K562 (cell line): ENCODE results near the gene UBTD1. TPM values are rescaled to one million over a fixed set of nuclear protein-coding genes. Genes with fewer than 3 reads are reported as not detected.

Source experiments
- ATAC-seq: fragments of 200-7000 bp; cut with Tn5 transposase; 3 replicates; pipeline ENCODE4 v1.9.1; 2020; ENCODE audit warnings: moderate library complexity
- BruUV-seq: library from RNA; stranded (reverse); fragments of 400-500 nt; replicated peaks from 2 replicates; lab custom pipeline; 2021; lab: Mats Ljungman, UMichigan
- CTCF ChIA-PET: fragments of 300-600 bp; formaldehyde crosslinking; extraction: SDS; loops from one replicate; lab custom pipeline; 2021; ENCODE audit warnings: low intra/inter-chr PET ratio; lab: Yijun Ruan, JAX
- POLR2A ChIA-PET: fragments of 300-600, 350-650 bp; sonication (Branson Sonifier 250); formaldehyde crosslinking; extraction: SDS; loops from one replicate; lab custom pipeline; 2021; ENCODE audit warnings: antibody characterized with exemption, inconsistent platforms; lab: Yijun Ruan, JAX
- DNase-seq, 4 experiments: peaks; one replicate each; pipeline versions ENCODE4 v3.0.0 to v3.0.0-alpha.2; 2011 to 2018; ENCODE audit warnings: low spot score in 3 of 4, mixed read lengths in 3 of 4; ENCODE audit errors: extremely low read depth in 1 of 4
- FAIRE-seq: peaks from 2 replicates; lab custom pipeline; 2011; peaks lifted over from hg19 to GRCh38; lab: Jason Lieb, UNC
- H2AFZ ChIP-seq: 2 replicates; pipeline ENCODE4 v1.6.0; 2011; ENCODE audit warnings: low read depth, low read length, control low read depth, inconsistent platforms
- H3K27ac ChIP-seq: fragments of 200-600 bp; 3 replicates; pipeline ENCODE4 v1.8.0; 2011; ENCODE audit warnings: low read depth, mild to moderate bottlenecking, control low read depth, inconsistent platforms, low read length, moderate library complexity, mixed read lengths; ENCODE audit errors: extremely low read depth
- H3K27me3 ChIP-seq, 2 experiments: fragments of 300-600 bp in 1 of 2; 2 replicates in 1 of 2; 3 replicates in 1 of 2; pipeline versions ENCODE4 v1.6.0 to v1.8.0; 2011; ENCODE audit warnings: inconsistent platforms in 2 of 2, low read length in 2 of 2, mild to moderate bottlenecking in 1 of 2, mixed read lengths in 1 of 2, moderate library complexity in 1 of 2; ENCODE audit not compliant: control insufficient read depth in 2 of 2, insufficient read depth in 2 of 2
- H3K36me3 ChIP-seq: fragments of 300-600 bp; 3 replicates; pipeline ENCODE4 v1.8.0; 2011; ENCODE audit warnings: mild to moderate bottlenecking, low read length, inconsistent platforms; ENCODE audit not compliant: control insufficient read depth, insufficient read depth
- H3K4me1 ChIP-seq, 2 experiments: fragments of 200-600 bp in 1 of 2; replicated peaks in 1 of 2; 2 replicates in 1 of 2; 3 replicates in 1 of 2; pipeline versions ENCODE4 v1.5.1 to v1.8.0; 2011; ENCODE audit warnings: inconsistent platforms in 2 of 2, low read length in 2 of 2, mild to moderate bottlenecking in 1 of 2, mixed read lengths in 1 of 2, moderate library complexity in 1 of 2; ENCODE audit not compliant: control insufficient read depth in 2 of 2, insufficient read depth in 2 of 2
- H3K4me2 ChIP-seq: 2 replicates; pipeline ENCODE4 v1.6.1; 2011; ENCODE audit warnings: low read length, control low read depth, inconsistent platforms, mixed read lengths; ENCODE audit not compliant: insufficient read depth
- H3K4me3 ChIP-seq: fragments of 200-600 bp; sonication (generic), shearing (Covaris generic); 2 replicates; pipeline ENCODE4 v1.5.1; 2016; ENCODE audit warnings: control low read depth, inconsistent platforms
- H3K79me2 ChIP-seq: fragments of 200-600 bp; 3 replicates; pipeline ENCODE4 v1.8.0; 2011; ENCODE audit warnings: low read length, inconsistent platforms; ENCODE audit not compliant: control insufficient read depth, insufficient read depth
- H3K9ac ChIP-seq, 2 experiments: 2 replicates each; pipeline versions ENCODE4 v1.6.0 to v1.6.1; 2011; ENCODE audit warnings: low read depth in 2 of 2, low read length in 2 of 2, control low read depth in 1 of 2, inconsistent platforms in 1 of 2, mild to moderate bottlenecking in 1 of 2, mixed read lengths in 1 of 2; ENCODE audit not compliant: insufficient read depth in 1 of 2
- H3K9me1 ChIP-seq: one replicate; pipeline ENCODE4 v1.6.0; 2011; ENCODE audit warnings: inconsistent platforms, mild to moderate bottlenecking, low read length, moderate library complexity; ENCODE audit not compliant: control insufficient read depth, insufficient read depth
- H3K9me3 ChIP-seq: replicated peaks from 2 replicates; pipeline ENCODE4 v1.5.1; 2011; ENCODE audit warnings: low read depth, low read length, inconsistent platforms; ENCODE audit not compliant: control insufficient read depth, insufficient read depth
- H4K20me1 ChIP-seq: replicated peaks from 2 replicates; pipeline ENCODE4 v1.6.1; 2011; ENCODE audit warnings: low read length, inconsistent platforms, mixed read lengths; ENCODE audit not compliant: control insufficient read depth, insufficient read depth
- CEBPB ChIP-seq: fragments of 450-650 bp; IDR thresholded peaks from 2 replicates; pipeline ENCODE4 v1.6.1; 2016; ENCODE audit warnings: missing genetic modification characterization, missing compliant biosample characterization
- KHSRP ChIP-seq: fragments of 450-650 bp; IDR thresholded peaks from 2 replicates; pipeline ENCODE4 v1.6.1; 2017
- MTA1 ChIP-seq: fragments of 450-650 bp; IDR thresholded peaks from 2 replicates; pipeline ENCODE4 v1.6.1; 2017; ENCODE audit warnings: borderline replicate concordance
- NUFIP1 ChIP-seq: fragments of 450-650 bp; IDR thresholded peaks from 2 replicates; pipeline ENCODE4 v1.6.1; 2018; ENCODE audit not compliant: partially characterized antibody
- SFPQ ChIP-seq: fragments of 200-400 bp; formaldehyde crosslinking; IDR thresholded peaks from 2 replicates; pipeline ENCODE4 v1.6.1; 2017; ENCODE audit warnings: mild to moderate bottlenecking, low read depth, low read length, moderate library complexity
- SOX6 ChIP-seq: fragments of 450-650 bp; IDR thresholded peaks from 2 replicates; pipeline ENCODE4 v1.6.1; 2014; ENCODE audit warnings: mild to moderate bottlenecking
- TAF1 ChIP-seq: IDR thresholded peaks from 2 replicates; pipeline ENCODE4 v1.6.1; 2011; ENCODE audit warnings: mild to moderate bottlenecking, low read length, moderate library complexity; ENCODE audit not compliant: insufficient read depth, control insufficient read depth, severe bottlenecking; ENCODE audit errors: extremely low read depth
- THRB ChIP-seq: fragments of 450-650 bp; formaldehyde crosslinking; conservative IDR thresholded peaks from 2 replicates; pipeline ENCODE4 v1.4.0; 2022; ENCODE audit warnings: mild to moderate bottlenecking, missing genetic modification characterization
- YBX1 ChIP-seq: fragments of 450-650 bp; IDR thresholded peaks from 2 replicates; pipeline ENCODE4 v1.7.1; 2016; ENCODE audit warnings: mild to moderate bottlenecking
- ZKSCAN1 ChIP-seq: fragments of 150-350 bp; IDR thresholded peaks from 2 replicates; pipeline ENCODE4 v1.6.1; 2016; ENCODE audit warnings: low read depth, low read length
- ZNF184 ChIP-seq: sonication (generic); formaldehyde crosslinking; IDR thresholded peaks from 2 replicates; pipeline ENCODE4 v1.5.0; 2020; ENCODE audit warnings: missing genetic modification reagents
- ZNF253 ChIP-seq: fragments of 250-450 bp; sonication (Bioruptor Pico); conservative IDR thresholded peaks from 2 replicates; pipeline ENCODE4 v1.6.1; 2021; ENCODE audit warnings: mild to moderate bottlenecking
- ZNF280A ChIP-seq: fragments of 450-650 bp; IDR thresholded peaks from 2 replicates; pipeline ENCODE4 v1.6.1; 2018; ENCODE audit warnings: mild to moderate bottlenecking, low read depth; ENCODE audit not compliant: partially characterized antibody
- ZNF41 ChIP-seq: fragments of 250-450 bp; sonication (Bioruptor Pico); conservative IDR thresholded peaks from 2 replicates; pipeline ENCODE4 v1.4.0; 2020; ENCODE audit warnings: mild to moderate bottlenecking
- ZNF431 ChIP-seq: sonication (generic); formaldehyde crosslinking; IDR thresholded peaks from 2 replicates; pipeline ENCODE4 v1.8.0; 2022; ENCODE audit warnings: mild to moderate bottlenecking, missing genetic modification reagents
- ZNF717 ChIP-seq: fragments of 250-450 bp; sonication (Bioruptor Pico); IDR thresholded peaks from 2 replicates; pipeline ENCODE4 v1.5.0; 2021
- WGBS: fragments of 100-300 bp; shearing (Covaris generic); methylation state at CpG from one replicate; pipeline ENCODE4 v1.1.6; 2016; ENCODE audit warnings: low coverage, mixed read lengths; ENCODE audit not compliant: insufficient coverage; ENCODE audit errors: missing lambda C conversion rate; 5-methylcytosine and 5-hydroxymethylcytosine counted together
- in situ Hi-C: fragments of 300-500 bp; cut with MboI; formaldehyde crosslinking; loops from 4 replicates; pipeline ENCODE4 v1.15.0; 2018; ENCODE audit warnings: inconsistent platforms, mixed read lengths
- intact Hi-C: fragments of 100-400 bp; cut with micrococcal nuclease; formaldehyde crosslinking; loops from 2 replicates; pipeline ENCODE4 v1.14.2; 2022
- polyA plus RNA-seq, 8 experiments: library from polyadenylated mRNA; depleted of rRNA in 4 of 8; stranded (reverse) in 5 of 8; unstranded in 3 of 8; fragments of >200 nt; fragmentation: Nextera tagmentation in 2 of 8; fragmentation: Illumina TruSeq in 1 of 8; extraction: Ambion mirVana in 2 of 8; extraction: Trizol in 1 of 8; gene quantifications; 2 replicates each; pipeline versions ENCODE4 v1.2.1 to v1.2.3, GENCODE V29; 2011 to 2014; ENCODE audit warnings: inconsistent platforms in 1 of 8, missing spikeins in 1 of 8
- total RNA-seq, 7 experiments: library from RNA; depleted of rRNA in 6 of 7; stranded (reverse); fragments of >200 nt in 6 of 7; fragmentation: Illumina TruSeq in 2 of 7; extraction: Trizol in 2 of 7; gene quantifications; 2 replicates each; pipeline versions ENCODE4 v1.2.1 to v1.2.3, GENCODE V29; 2011 to 2021; ENCODE audit warnings: low replicate concordance in 1 of 7

Gene UBTD1
- total and polyA plus RNA-seq, 9 of the 15 experiments (the other 6 are each of a cell fraction or from before 2014, with no cell fraction given): 0.08 to 1.6 (median 0.81) TPM; not detected in 1

DNA sequence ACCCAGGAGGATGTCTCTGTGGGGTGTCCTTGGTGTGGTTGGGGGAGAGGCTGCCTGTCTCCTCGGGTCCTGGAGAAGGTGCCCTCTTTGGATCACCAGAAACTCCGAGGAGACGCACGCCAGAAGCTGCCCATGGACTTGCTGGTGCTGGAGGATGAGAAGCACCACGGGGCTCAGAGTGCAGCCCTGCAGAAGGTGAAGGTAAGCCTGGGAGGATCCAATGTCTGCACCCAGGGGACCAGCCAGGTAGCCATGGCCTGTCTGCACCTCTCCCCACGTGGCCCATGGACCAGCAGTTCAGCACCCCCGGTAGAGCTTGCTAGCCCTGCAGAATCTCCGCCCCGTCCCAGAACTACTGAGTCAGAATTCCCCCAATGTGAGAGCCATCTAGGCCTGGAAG is 79.0 kb downstream of the UBTD1 start:
- H2AFZ ChIP-seq: no peak overlapping the region
- H3K9me1 ChIP-seq: no peaks in the 10 kb centered on the region
- no peaks in the 10 kb centered on the region for H3K9me3 ChIP-seq
- H4K20me1 ChIP-seq: no peaks in the 10 kb centered on the region
- H3K27me3 ChIP-seq: no peaks in the 10 kb centered on the region
- TF ChIP-seq ZNF280A: no peak
- TF ChIP-seq ZNF717 (CRISPR knock-in tag): no peak
- no peak for TF ChIP-seq CEBPB (tag)
- no peak for TF ChIP-seq SFPQ
- TF ChIP-seq ZNF41 (CRISPR knock-in tag): no peak
- no peak for TF ChIP-seq THRB
- no peak for TF ChIP-seq TAF1
- TF ChIP-seq SOX6: no peak
- TF ChIP-seq YBX1: no peak
- TF ChIP-seq ZNF431 (CRISPR knock-in tag): no peak
- no peak for TF ChIP-seq ZNF253 (CRISPR knock-in tag)
- no peak for TF ChIP-seq KHSRP
- TF ChIP-seq ZKSCAN1: no peak
- TF ChIP-seq ZNF184 (CRISPR knock-in tag): no peak
- TF ChIP-seq MTA1: no peak
- no peak for TF ChIP-seq NUFIP1
- DNase-seq (no peak), FAIRE-seq (no peak), ATAC-seq (no peak)
- H3K9ac ChIP-seq: no peak overlapping the region
- in situ Hi-C loops (no loop called here), intact Hi-C loops (loop anchor here (10.0 kb wide), 1 partner anchor 107 kb away; the partner anchor contains the start of gene AVPI1)
- no peaks in the 10 kb centered on the region for H3K79me2 ChIP-seq
- peaks cover 2 to 8% of the 10 kb centered on the region in 2 experiments; a peak in 4 of 5 replicates for H3K4me1 ChIP-seq
- POLR2A ChIA-PET: no interaction called here
- H3K36me3 ChIP-seq: no peaks in the 10 kb centered on the region
- BruUV-seq: no TSS peak
- H3K4me3 ChIP-seq: no peak overlapping the region
- H3K27ac ChIP-seq: no peak overlapping the region
- 12% methylated on average over 6 of the region's 9 CpGs for WGBS
- CTCF ChIA-PET: no interaction called here
- H3K4me2 ChIP-seq: no peak overlapping the region
